ENCODE data around the gene RAB27A.
"Not testable (repeated sequence)": the region's sequence is repeated elsewhere in the genome, so short reads cannot be mapped to it uniquely, and the experiment has no call there.

The RAB27A gene

DNA sequence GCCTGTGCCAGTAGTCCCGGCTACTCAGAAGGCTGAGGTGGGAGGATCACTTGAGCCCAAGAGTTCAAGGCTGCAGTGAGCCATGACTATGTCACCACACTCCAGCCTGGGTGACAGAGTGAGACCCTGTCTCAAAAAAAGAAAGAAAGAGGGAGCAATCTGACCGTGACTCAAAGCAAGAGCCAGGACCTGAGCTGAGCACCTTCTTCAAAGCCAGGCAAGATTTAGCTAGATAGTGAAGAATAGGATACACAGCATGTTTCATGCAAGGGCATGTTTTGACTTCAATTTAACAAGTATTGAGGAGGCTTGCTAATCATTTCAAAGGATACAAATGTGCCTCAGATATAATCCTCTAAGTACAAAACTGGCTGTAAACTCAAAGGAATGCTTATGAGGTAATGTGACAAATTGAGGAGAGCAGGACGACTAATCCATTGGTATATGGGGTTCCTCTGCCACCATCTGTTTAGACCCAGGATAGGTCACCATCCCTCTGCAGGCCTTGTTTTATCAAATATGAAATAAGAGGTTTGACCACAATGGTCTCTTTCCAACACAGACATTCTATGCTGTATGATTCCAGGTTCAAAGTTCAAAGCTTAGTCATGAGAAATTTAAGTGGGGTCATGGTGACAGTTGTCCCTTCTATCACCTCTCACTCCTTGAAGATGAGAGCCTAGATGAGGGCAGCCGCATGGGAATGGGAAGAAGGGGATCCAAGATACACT, 33.2 kb downstream of the RAB27A start:
- no peak overlapping the region for H3K4me3 ChIP-seq (ENCODE audit: low read depth, low read length)
- TF ChIP-seq POLR2A (IDR thresholded peaks at IDR 0.05; ENCODE audit: extremely low read depth, insufficient read length) (no peak), MAX (IDR thresholded peaks at IDR 0.05; ENCODE audit: low read depth, low read length) (no peak), MYC (IDR thresholded peaks at IDR 0.05; ENCODE audit: low read depth, low read length) (no peak)
- TF ChIP-seq, protein P1, sequence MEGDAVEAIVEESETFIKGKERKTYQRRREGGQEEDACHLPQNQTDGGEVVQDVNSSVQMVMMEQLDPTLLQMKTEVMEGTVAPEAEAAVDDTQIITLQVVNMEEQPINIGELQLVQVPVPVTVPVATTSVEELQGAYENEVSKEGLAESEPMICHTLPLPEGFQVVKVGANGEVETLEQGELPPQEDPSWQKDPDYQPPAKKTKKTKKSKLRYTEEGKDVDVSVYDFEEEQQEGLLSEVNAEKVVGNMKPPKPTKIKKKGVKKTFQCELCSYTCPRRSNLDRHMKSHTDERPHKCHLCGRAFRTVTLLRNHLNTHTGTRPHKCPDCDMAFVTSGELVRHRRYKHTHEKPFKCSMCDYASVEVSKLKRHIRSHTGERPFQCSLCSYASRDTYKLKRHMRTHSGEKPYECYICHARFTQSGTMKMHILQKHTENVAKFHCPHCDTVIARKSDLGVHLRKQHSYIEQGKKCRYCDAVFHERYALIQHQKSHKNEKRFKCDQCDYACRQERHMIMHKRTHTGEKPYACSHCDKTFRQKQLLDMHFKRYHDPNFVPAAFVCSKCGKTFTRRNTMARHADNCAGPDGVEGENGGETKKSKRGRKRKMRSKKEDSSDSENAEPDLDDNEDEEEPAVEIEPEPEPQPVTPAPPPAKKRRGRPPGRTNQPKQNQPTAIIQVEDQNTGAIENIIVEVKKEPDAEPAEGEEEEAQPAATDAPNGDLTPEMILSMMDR (IDR thresholded peaks at IDR 0.05; ENCODE audit: low read depth, low read length): no peak
- no peak for DNase-seq (ENCODE audit: low read depth)

- peak overlapping the region; percentile 6 for H3K4me3 ChIP-seq (ENCODE audit: low read depth, low read length)
- TF ChIP-seq, protein P1 (IDR thresholded peaks at IDR 0.05; ENCODE audit: low read depth, low read length): no peak
- TF ChIP-seq POLR2A (IDR thresholded peaks at IDR 0.05; ENCODE audit: extremely low read depth, insufficient read length) (no peak), MAX (IDR thresholded peaks at IDR 0.05; ENCODE audit: low read depth, low read length) (no peak), MYC (IDR thresholded peaks at IDR 0.05; ENCODE audit: low read depth, low read length) (no peak)
- DNase-seq (ENCODE audit: low read depth): no peak
Measured at GRCh38 chr15:55255714-55256113, 33.9 kb downstream of the RAB27A start.

DNA sequence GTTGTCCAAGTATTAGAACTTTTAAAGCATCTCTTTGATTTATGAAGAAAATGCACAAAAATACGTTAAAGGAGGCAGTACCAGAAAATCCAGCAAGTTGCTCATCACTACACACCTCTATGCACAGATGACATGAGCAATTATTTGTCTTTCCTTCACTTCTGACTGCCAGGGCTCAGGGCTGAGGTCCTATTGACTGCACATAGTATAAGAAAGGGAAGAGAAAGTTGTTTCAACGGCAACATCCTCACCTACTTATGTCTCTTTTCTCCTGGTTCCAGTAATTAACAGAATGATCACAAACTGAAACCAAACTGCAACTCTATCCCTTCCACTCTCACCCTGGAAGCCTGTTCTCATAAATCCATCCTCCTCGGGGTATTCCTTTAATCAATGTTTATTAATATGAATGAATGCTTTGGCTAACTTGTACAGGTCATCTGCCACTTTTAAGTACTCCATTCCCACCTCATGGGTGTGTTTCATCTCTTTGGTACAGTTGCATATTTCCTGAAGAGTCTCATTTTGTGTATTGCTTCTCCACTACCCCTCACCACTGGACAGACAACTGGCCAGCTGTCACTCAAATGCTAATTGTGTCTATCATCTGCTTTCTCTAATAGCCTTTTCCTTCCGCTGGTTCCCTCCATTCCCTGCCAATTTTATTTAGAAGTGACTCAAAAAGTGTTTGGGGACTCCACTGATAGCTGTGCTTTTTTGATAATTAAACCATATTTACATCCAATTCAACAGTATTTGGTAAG, 34.5 kb downstream of the RAB27A start:
- TF ChIP-seq MAX (IDR thresholded peaks at IDR 0.05; ENCODE audit: low read depth, low read length) (no peak), POLR2A (IDR thresholded peaks at IDR 0.05; ENCODE audit: extremely low read depth, insufficient read length) (no peak), MYC (IDR thresholded peaks at IDR 0.05; ENCODE audit: low read depth, low read length) (no peak)
- TF ChIP-seq, protein P1 (IDR thresholded peaks at IDR 0.05; ENCODE audit: low read depth, low read length): no peak
- peak; percentile 47 for DNase-seq (ENCODE audit: low read depth)
- peak overlapping the region; percentile 6 for H3K4me3 ChIP-seq (ENCODE audit: low read depth, low read length)

GRCh38 chr15:55253580-55253979, 36.0 kb downstream of the RAB27A start:
- no peak overlapping the region for H3K4me3 ChIP-seq (ENCODE audit: low read depth, low read length)
- TF ChIP-seq MYC (IDR thresholded peaks at IDR 0.05; ENCODE audit: low read depth, low read length) (peak; percentile 44; the same call in 1 of the 2 replicates), POLR2A (IDR thresholded peaks at IDR 0.05; ENCODE audit: extremely low read depth, insufficient read length) (no peak), MAX (IDR thresholded peaks at IDR 0.05; ENCODE audit: low read depth, low read length) (peak; percentile 86)
- TF ChIP-seq, protein P1 (IDR thresholded peaks at IDR 0.05; ENCODE audit: low read depth, low read length): no peak
- peak; percentile 55 for DNase-seq (ENCODE audit: low read depth)

GRCh38 chr15:55252201-55252600, 37.4 kb downstream of the RAB27A start:
- not testable (repeated sequence) for DNase-seq (ENCODE audit: low read depth); H3K4me3 ChIP-seq (ENCODE audit: low read depth, low read length)

GRCh38 chr15:55250941-55251340, 38.7 kb downstream of the RAB27A start:
- 0 out of 2 replicates have a peak, but pooled peaks have one; percentile 5 for TF ChIP-seq MAX (IDR thresholded peaks at IDR 0.05; ENCODE audit: low read depth, low read length)
- TF ChIP-seq MYC (IDR thresholded peaks at IDR 0.05; ENCODE audit: low read depth, low read length): peak; percentile 39; the same call in 1 of the 2 replicates
- TF ChIP-seq POLR2A (IDR thresholded peaks at IDR 0.05; ENCODE audit: extremely low read depth, insufficient read length): no peak
- TF ChIP-seq, protein P1 (IDR thresholded peaks at IDR 0.05; ENCODE audit: low read depth, low read length): no peak
- H3K4me3 ChIP-seq (ENCODE audit: low read depth, low read length): no peak overlapping the region
- DNase-seq (ENCODE audit: low read depth): peak; percentile 77
